ENCODE measurements around the gene AASDH.

AASDH gene

DNA sequence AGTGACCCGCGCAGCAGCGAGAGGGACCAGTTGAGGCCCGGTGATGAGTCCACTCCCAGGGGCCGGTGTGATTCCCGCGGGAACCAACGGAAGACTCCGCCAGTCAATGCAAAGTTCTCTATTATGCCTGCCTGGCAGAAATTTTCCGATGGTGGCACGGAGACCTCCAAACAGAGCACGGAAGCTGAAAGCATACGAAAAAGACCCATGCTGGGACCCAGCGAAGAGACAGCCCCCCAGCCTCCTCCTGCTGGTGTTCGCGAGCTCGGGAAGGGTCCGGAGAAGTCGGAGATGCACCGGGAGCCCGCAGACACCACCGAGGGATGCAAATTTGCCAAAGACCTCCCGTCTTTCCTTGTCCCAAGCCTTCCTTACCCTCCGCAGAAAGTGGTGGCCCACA lies 71.7 kb downstream of the AASDH start:
- DNase-seq (ENCODE audit: low read depth in 2 of 2) = no peak

DNA sequence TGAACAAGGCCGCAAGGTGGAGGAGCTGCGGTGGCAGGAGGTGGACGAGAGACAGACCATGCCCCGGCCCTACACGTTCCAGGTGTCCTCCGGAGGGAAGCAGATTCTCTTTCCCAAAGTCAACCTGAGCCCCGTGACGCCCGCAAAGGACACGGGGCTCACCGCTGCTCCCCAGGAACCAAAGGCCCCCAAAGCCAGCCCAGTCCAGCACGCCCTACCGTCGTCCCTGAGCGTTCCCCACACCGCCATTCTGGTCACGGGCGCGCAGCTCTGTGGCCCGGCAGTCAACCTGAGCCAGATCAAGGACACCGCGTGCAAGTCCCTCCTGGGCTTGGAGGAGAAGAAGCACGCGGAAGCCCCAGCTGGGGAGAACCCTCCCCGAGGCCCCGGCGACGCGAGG lies 72.2 kb downstream of the AASDH start:
- DNase-seq (ENCODE audit: low read depth in 2 of 2) = no peak

DNA sequence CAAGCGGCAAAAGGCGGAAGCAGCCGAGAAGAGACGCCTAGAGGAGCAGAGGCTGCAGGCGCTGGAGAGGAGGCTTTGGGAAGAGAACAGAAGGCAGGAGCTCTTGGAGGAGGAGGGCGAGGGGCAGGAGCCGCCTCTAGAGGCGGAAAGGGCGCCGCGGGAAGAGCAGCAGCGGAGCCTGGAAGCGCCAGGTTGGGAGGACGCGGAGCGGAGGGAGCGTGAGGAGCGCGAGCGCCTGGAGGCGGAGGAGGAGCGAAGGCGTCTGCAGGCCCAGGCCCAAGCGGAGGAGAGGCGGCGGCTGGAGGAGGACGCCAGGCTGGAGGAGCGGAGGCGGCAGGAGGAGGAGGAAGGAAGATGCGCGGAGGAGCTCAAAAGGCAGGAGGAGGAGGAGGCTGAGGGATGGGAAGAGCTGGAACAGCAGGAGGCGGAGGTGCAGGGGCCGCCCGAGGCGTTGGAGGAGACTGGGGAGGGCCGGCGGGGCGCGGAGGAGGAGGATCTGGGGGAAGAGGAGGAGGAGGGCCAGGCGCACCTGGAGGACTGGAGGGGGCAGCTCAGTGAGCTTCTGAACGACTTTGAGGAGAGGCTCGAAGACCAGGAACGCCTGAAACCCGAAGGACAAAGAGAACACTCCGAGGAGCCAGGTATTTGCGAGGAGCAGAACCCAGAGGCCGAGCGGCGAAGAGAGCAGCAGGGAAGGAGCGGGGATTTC lies 72.9 kb downstream of the AASDH start:
- DNase-seq (ENCODE audit: low read depth in 2 of 2) = no peak

DNA sequence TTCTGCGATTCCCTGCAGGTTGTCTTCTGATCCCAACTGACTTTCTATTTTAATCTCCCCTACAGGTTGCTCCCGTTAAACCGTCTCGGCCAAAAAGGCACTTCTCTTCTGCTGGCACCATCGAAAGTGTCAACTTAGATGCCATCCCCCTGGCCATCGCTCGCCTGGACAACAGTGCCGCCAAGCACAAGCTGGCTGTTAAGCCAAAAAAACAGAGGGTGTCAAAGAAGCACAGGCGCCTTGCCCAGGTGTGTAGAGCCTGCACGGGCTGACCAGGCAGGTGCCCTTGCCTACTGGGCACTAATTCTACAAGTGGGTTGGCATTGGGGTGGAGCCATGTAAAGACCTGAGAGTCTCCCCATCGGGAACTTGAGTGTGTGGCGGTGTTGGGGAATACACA lies 74.2 kb downstream of the AASDH start:
- DNase-seq (ENCODE audit: low read depth in 2 of 2) = no peak

DNA sequence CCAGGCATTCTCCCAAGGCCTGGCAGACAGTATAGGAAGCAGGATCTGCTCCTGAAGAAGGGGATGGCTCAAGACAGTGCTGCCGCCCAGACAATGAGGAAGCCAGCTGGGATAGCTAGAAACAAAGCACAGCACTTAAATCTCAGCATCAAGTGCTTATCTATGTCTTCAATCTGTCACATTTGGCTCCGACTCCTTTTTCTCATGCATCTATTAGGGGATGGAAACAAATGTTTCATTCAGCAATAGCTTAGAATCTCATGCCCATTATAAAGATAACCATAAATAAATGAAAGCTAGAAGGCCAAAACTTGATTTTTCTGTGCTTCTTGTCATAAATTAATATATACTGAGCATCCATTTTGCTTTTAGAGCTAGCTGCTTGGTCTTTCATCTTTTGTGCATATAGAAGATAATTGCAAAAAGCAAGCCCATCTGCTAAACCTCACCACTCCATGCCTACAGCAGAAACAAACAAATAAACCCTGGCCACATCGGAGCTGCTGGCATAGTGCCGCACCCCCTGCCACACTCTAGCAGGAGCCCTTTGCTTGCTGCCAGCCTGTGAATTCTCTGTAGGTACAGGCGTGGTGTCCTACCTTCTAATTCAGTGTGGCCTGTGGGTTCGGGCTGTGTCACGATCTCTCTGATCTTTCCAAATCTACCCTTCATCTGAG lies 75.9 kb downstream of the AASDH start:
- DNase-seq (ENCODE audit: low read depth in 2 of 2) = no peak

DNA sequence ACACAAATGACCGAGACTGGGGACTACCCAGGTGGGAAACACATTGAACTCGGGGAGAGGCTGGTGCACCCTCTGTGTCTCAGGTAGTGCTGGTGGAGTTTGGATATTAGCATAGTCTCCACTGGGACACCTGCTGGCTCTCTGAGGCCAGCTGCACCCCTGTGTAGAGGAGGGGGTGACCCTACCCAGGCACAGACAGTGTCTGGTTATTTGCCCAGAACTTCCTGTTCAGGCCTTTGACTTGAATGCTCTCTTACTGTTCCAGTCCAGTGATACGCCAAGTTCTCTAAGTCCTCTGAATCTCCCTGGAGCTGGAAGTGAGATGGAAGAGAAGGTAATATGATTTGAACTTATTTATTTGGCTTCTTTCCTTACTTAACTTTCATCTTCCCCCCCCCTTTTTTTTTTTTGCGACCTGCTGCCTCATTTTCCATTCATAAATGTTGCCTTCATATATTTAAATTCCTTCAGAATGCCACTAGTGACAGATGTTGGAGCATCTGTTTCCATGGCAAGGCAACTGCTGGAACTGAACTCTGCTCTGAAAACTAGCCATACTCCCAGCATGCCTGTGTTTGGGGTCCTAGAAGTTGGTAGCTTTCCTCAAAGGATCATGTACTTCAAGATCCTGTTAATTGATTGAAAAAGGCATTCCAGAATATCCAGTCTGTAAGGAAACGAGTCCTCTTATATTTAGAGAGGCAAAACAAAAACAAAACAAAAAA lies 76.7 kb downstream of the AASDH start:
- no peak for DNase-seq (ENCODE audit: low read depth in 2 of 2)

DNA sequence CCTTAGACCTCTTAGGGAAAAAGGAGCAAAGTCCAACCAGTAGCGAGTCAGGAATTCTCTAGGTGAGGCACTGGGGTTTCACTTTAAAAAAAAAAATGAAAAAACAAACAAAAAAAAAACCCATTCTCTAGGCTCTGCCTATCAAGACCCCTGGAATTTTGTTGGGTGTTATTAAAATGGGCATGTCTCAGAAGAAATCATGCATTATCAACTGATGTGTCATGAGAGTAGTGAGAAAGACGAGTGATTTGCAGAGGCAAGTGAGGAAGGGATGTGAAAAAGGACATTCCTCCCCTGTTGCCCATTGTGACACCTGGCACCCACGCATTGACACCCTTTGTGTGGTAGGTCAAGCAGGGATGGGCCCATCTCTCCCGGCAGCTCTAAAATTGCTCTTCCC lies 78.9 kb downstream of the AASDH start:
- DNase-seq (ENCODE audit: low read depth in 2 of 2) = no peak

DNA sequence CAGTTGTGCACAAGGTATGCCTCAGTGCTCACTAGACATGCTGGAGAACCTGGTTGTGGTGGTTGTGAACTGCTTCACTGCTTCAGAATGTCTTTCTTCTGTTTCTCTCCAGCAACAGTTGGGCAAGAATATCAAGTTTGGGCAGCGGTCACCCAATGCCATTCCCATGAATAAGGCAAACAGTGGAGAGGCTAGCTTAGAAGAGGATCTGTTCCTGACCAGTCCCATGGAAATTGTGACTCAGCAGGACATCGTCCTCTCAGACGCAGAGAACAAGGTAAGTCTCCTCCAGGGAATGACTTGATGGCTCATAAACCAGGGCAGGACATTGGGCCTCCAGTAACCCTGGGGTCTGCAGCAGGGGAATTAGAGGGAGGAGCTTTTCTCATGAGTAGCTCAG lies 79.9 kb downstream of the AASDH start:
- DNase-seq (ENCODE audit: low read depth in 2 of 2) = no peak

DNA sequence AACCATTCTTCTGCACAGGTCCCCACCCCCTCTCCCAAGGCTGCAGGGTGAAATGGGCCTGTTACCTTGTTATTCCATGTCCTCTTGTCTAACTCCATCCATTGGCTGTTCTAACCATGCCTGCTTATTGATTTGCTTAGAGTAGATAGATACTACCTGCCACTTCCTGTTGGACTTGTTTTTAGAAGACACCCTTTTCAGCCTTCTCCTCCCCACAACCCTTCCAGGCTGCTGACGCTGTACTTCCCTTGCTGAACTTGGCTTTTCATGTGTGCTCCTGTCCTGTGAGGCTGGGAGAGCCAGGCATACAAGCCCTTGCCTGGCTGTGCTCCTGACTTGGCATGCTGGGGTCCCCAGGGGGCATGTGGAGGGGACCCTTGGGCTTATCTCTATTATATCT lies 81.9 kb downstream of the AASDH start:
- no peak for DNase-seq (ENCODE audit: low read depth in 2 of 2)

DNA sequence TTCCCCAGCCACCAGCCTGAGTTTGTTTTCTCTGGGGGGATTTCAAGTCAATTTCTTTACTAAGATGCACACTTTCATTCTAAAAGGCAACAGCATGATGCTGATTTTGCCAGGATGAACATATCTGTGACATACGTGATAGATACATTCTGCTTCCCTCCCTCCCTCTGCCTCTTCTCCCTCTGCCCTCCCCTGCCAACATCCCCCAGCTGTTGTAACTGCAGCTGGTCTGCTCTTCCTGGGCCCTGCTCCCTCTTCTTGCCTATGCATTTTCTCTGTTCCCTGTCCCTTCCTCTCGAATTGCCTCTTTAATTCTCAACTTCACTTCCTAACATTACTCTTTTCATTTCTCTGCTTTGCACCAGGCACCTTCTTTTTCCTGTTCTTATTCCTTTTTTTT lies 83.4 kb downstream of the AASDH start:
- DNase-seq (ENCODE audit: low read depth in 2 of 2) = no peak

DNA sequence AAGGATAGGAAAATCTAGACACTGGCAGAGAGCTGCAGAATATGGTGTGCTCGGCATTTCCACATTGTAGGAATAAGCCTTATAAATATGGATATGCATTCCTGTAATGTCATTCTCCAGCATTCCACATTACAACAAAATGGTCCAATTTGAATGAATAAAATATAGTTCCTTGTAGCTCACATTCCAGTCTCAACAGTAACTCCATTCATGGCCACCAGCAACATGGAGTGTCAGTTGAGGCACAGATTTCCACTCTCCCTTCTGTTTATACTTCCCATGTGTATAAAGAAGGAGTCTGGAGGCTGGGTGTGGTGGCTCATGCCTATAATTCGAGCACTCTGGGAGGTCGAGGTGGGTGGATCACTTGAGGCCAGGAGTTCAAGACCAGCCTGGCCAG lies 84.5 kb downstream of the AASDH start:
- no peak for DNase-seq (ENCODE audit: low read depth in 2 of 2)

DNA sequence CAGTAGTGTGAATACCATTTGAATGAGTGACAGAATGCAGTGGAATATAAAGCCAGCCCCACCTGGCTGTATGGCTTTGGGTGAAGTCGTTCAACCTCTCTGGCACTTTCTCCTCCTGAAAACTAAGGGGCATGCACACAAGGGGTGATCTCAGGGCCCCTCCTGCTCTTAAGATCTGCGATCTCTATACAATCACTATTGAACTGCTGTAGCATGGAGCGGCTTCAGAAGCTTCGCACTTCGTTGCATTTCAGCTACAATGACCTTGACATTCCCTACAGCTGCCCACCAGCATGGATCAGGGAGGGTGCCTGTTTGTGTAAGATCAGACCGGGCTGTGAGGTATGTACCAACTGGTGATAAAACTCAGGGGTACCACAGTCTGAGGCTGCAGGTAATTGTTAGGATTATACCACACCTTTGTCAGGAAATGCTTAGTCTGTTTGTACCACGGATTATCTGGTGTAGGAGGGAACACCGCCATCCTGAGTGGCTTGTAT lies 85.2 kb downstream of the AASDH start:
- no peak for DNase-seq (ENCODE audit: low read depth in 2 of 2)

DNA sequence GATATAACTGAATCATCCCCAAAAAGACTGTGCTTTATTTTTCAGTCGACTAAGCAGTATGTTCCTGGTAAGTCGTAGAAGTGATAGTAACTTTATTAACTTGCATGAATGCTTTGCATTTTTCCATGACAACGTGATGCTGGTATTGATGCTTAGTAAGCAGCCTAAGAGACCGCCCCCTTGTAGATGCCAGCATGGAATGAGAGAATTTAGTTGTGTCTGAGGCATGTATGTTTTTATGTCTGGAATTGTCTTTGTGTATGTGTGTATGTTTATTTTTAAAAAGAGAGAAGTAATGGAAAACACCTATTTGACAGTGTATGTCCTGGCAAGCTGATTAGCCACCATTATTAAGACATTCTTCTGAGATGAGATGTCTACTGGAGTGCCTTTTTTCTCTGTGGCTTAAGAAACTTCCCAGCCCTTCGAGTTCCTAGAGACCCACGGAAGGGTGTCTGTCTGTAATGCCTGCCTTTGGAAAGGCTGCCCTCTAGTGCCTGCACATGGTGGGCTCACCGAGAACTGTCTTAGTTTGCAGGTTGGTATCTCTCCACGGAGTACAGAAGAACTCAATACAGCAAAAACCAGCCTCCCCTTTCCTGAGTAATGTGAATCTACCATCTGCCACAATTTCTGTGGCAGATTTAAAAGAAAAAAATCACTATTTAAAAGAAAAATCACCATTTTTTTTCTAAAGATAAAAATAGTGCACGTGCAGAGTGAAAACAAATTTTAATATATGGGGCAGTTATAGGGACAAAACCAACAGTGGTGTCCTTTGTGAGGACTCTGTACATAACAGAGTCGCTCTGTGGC lies 85.9 kb downstream of the AASDH start:
- DNase-seq (ENCODE audit: low read depth in 2 of 2) = peak; percentile 25 to 27

DNA sequence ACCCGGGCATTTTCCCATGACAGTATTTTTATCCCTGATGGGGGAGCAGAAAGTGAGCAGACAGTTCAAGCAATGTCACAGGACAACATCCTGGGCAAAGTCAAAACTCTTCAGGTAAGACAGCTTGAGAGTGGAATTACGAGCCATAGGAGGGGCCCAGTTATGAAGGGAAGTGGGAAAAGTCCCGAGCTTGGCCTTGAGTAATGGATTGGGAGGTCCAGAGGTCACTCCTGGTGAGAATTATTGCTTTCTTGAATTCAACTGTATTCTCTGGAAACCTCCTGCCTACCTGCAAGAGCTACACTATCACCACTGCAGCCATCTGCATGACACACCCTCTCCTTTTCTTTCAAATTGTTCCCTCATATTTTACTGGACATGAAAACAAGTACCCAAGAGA lies 89.1 kb downstream of the AASDH start:
- no peak for DNase-seq (ENCODE audit: low read depth in 2 of 2)

DNA sequence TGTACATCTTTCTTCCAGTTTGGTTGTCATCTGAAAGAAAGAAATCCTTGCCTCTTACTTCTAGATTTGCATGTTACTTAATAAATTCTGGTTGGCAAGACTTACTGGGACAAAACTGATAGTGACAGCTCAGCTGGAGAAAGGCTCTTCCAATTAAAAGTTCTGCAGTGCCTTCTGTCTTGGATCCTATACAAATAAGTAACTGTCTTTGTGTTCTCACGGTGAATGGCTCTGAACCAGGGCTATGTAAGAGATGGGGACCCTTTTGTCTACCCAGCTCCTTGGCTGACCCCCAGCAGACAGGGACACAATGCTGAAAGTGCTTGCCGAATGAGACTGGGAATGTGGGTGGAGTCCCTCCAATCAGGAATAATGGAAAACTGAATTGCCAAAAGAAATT lies 89.5 kb downstream of the AASDH start:
- no peak for DNase-seq (ENCODE audit: low read depth in 2 of 2)

DNA sequence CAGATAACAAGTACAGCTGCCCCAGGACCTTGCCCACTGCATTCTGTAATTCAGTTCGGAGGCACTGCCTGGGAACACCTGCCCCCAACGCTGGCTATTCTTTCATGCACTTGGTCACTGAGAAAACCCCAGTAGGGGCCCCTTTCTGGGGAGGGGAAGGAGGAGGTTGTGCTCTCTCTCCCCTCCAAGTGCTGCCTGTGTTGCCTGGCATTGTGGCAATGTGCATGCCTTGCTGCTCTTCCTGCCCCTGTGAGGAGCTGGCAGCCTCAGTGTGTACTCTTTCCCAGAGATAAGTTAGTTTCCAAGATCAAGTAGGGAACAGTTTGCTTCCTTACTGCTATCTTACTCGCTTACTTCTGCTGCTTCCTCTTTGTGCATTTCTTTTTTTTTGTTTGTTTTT lies 90.8 kb downstream of the AASDH start:
- no peak for DNase-seq (ENCODE audit: low read depth in 2 of 2)

DNA sequence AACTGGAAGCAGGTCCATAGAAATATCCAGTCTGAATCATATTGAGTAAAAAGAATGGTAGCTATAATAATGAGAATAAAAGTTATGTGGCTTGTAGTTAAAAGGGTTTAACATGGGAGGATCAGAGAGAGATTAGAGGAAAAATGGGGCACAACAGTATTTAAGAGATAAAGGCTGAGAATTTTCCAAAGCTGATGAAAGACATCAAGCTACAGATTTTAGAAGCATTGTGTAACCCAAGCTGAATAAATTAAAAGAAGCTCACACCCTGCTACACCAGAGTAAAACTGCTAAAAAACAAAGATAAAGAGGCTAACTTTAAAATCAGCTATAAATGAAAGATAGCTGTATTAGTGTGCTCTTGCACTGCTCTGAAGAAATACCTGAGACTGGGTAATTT lies 94.2 kb downstream of the AASDH start:
- no peak for DNase-seq (ENCODE audit: low read depth in 2 of 2)

DNA sequence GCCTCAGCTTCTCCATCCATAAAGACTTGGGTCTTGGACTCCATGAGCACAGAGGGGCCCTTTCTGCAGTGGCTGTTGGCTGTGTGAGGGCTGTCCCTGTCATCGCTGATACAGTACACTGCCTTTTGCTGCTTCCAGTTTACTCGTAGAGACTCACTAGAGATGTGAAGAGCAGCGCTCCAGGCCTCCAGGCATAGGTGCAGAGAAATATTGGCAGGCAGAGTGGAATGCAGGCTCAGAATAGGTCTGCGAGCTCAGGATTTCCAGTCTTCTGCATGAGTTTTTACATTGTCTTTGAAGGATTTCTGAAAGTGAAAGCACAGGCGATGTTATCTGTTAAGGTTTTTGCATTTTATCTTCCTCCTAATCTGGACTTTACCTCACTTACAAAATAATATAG lies 97.4 kb downstream of the AASDH start:
- DNase-seq (ENCODE audit: low read depth in 2 of 2) = no peak

DNA sequence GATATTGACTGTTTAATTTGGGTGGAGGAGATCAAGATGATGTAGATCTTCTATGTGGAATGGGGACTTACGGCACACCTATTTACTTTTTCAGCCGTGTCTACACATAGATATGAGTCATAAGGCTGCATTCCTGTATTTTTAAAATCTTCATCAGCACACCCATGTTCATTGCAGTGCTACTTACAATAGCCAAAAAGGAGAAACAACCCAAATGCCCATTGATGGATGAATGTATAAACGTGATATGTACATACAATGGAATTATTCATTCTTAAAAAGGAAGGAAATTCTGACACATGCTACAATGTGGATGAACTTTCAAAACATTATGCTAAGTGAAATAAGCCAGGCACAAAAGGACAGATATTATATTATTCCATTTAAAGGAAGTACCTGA lies 98.6 kb downstream of the AASDH start:
- DNase-seq (ENCODE audit: low read depth in 2 of 2) = no peak

Measured in stimulated activated CD8-positive, alpha-beta memory T cell treated with anti-CD3 and anti-CD28 coated beads, Interleukin-15, amount 100 ng/mL, for 48 hours (primary cell).